Ovary (tissue), 9 donors: Measurements from ENCODE around the gene PMS1. TPM values are rescaled to one million over a fixed set of nuclear protein-coding genes. Genes with fewer than 3 reads are reported as not detected.
"Not testable (repeated sequence)": the region's sequence is repeated elsewhere in the genome, so short reads cannot be mapped to it uniquely, and the experiment has no call there.

Experiments used
- DNase-seq, 5 donors: peaks; one replicate each; pipeline ENCODE4 v3.0.0-alpha.2; 2019 to 2020
- H3K27ac ChIP-seq, 2 donors: fragments of 200-600 bp; one replicate each; pipeline versions ENCODE4 v1.5.1 to v1.8.0; 2019 to 2022
- H3K27me3 ChIP-seq: fragments of 200-600 bp; one replicate; pipeline ENCODE4 v1.8.0; 2022
- H3K36me3 ChIP-seq: fragments of 200-600 bp; sonication (generic); one replicate; pipeline ENCODE4 v1.5.1; 2019
- H3K4me1 ChIP-seq: one replicate; pipeline ENCODE4 v1.8.1; 2013; ENCODE audit warnings: mild to moderate bottlenecking, moderate library complexity; ENCODE audit not compliant: insufficient read depth
- H3K4me3 ChIP-seq: fragments of 200-600 bp; sonication (generic); one replicate; pipeline ENCODE4 v1.5.1; 2017
- H3K9me3 ChIP-seq, 2 donors: fragments of 200-600 bp in 1 of 2; sonication (generic) in 1 of 2; one replicate each; pipeline versions ENCODE4 v1.5.1 to v1.8.1; 2013 to 2019; ENCODE audit warnings: mild to moderate bottlenecking in 1 of 2, moderate library complexity in 1 of 2
- CTCF ChIP-seq, 3 donors: fragments of 450-650 bp in 2 of 3; fragments of 200-600 bp in 1 of 3; IDR thresholded peaks; one replicate each; pipeline versions ENCODE4 v1.5.1 to v1.8.0; 2016 to 2022; ENCODE audit warnings: antibody characterized with exemption in 3 of 3, mild to moderate bottlenecking in 1 of 3
- EP300 ChIP-seq: sonication (generic); formaldehyde crosslinking; IDR thresholded peaks from one replicate; pipeline ENCODE4 v1.6.1; 2017; ENCODE audit warnings: antibody characterized with exemption
- POLR2A ChIP-seq: fragments of 450-650 bp; IDR thresholded peaks from one replicate; pipeline ENCODE4 v1.6.1; 2017; ENCODE audit warnings: antibody characterized with exemption, mild to moderate bottlenecking, moderate library complexity
- WGBS, 3 donors: extraction: QIAGEN DNeasy Blood & Tissue Kit in 1 of 3; methylation state at CpG; one replicate each; pipeline versions ENCODE4 v1.1.5 to v1.1.7; 2013 to 2017; 5-methylcytosine and 5-hydroxymethylcytosine counted together
- intact Hi-C, 4 donors: fragments of 100-400 bp; cut with DNase I; formaldehyde crosslinking; loops; one replicate each; pipeline versions ENCODE4 v1.11.0 to v1.15.1; 2022 to 2023
- polyA plus RNA-seq, 2 donors: library from polyadenylated mRNA; stranded (reverse); fragments of 200-250 nt in 1 of 2; fragments of 350-450 nt in 1 of 2; fragmentation: Illumina TruSeq in 1 of 2; extraction: RNeasy Lipid Tissue Mini Kit (QIAGEN cat#74804) in 1 of 2; gene quantifications; one replicate each; pipeline ENCODE4 v1.2.3, GENCODE V29; 2013 to 2014
- total RNA-seq, 7 donors: library from RNA; depleted of rRNA in 2 of 7; stranded (reverse); fragments of >200 nt in 2 of 7; fragmentation: NEBNext Ultra II Directional in 3 of 7; extraction: Animal tissue kit (Norgen Biotek cat#: 25700) in 3 of 7; gene quantifications; one replicate each; pipeline versions ENCODE4 v1.1.0 to v1.2.4, GENCODE V29; 2016 to 2023
- donor health status: DM: no; HTN: no; CAD: no; lungs with moderate emphysema.
- donor health status: DM: no; HTN: no; CAD: no.
- donor health status: Bipolar disorder and iron deficiency.
- donor health status: DM: yes; HTN: yes; CAD: no.
- donor health status: DM: no; HTN: no; CAD: no.
- donor health status: DM: yes; HTN: yes; CAD: no.

Gene PMS1
- total and polyA plus RNA-seq, 9 donors: 9.0 to 37.0 (median 23.5) TPM

GRCh38 chr2:189880429-189880828 is 96.2 kb downstream of the PMS1 start:
- intact Hi-C loops: no loop called here
- whole genome bisulfite sequencing, 3 donors: 41 to 69% (median 60%) methylated on average over 2 of the region's 2 CpGs

GRCh38 chr2:189880832-189881492 is 96.7 kb downstream of the PMS1 start:
- no peak overlapping the region for H3K27ac ChIP-seq
- no peak for DNase-seq
- TF ChIP-seq POLR2A: no peak
- no peak for TF ChIP-seq CTCF (IDR thresholded peaks at IDR 0.05)
- no peak for TF ChIP-seq EP300
- no peaks in the 10 kb centered on the region for H3K27me3 ChIP-seq
- H3K36me3 ChIP-seq: no peaks in the 10 kb centered on the region
- intact Hi-C loops: no loop called here
- H3K9me3 ChIP-seq: no peaks in the 10 kb centered on the region
- no peak overlapping the region for H3K4me3 ChIP-seq
- no peaks in the 10 kb centered on the region for H3K4me1 ChIP-seq
- 52 to 64% (median 63%) methylated on average over 5 of the region's 5 CpGs for WGBS, 3 donors

More at GRCh38 chr2:189880429-189880828, 96.2 kb downstream of the PMS1 start:
- no peak for DNase-seq
- TF ChIP-seq EP300 (no peak), CTCF (IDR thresholded peaks at IDR 0.05) (no peak), POLR2A (no peak)
- no peaks in the 10 kb centered on the region for H3K36me3 ChIP-seq
- no peak overlapping the region for H3K4me3 ChIP-seq
- H3K4me1 ChIP-seq: no peaks in the 10 kb centered on the region
- no peak overlapping the region for H3K27ac ChIP-seq
- no peaks in the 10 kb centered on the region for H3K27me3 ChIP-seq
- no peaks in the 10 kb centered on the region for H3K9me3 ChIP-seq

GRCh38 chr2:189885368-189885767 is 101.1 kb downstream of the PMS1 start:
- WGBS, 3 donors: 41 to 51% (median 48%) methylated on average over 2 of the region's 2 CpGs
- intact Hi-C loops: no loop called here
- H3K36me3 ChIP-seq: no peaks in the 10 kb centered on the region
- no peaks in the 10 kb centered on the region for H3K9me3 ChIP-seq
- no peaks in the 10 kb centered on the region for H3K27me3 ChIP-seq
- H3K4me1 ChIP-seq: no peaks in the 10 kb centered on the region
- H3K27ac ChIP-seq: no peak overlapping the region
- no peak overlapping the region for H3K4me3 ChIP-seq
- TF ChIP-seq CTCF (IDR thresholded peaks at IDR 0.05) (no peak), POLR2A (no peak), EP300 (no peak)
- no peak for DNase-seq

GRCh38 chr2:189892546-189893294 is 108.5 kb downstream of the PMS1 start:
- DNase-seq, H3K27ac ChIP-seq, H3K36me3 ChIP-seq, H3K4me1 ChIP-seq, H3K27me3 ChIP-seq, H3K9me3 ChIP-seq, intact Hi-C loops, H3K4me3 ChIP-seq: not testable (repeated sequence)
- 84 to 91% (median 85%) methylated on average over 7 of the region's 7 CpGs for WGBS, 3 donors

GRCh38 chr2:189896809-189897208 is 112.6 kb downstream of the PMS1 start:
- no peak for DNase-seq
- no peaks in the 10 kb centered on the region for H3K9me3 ChIP-seq
- no peak overlapping the region for H3K4me3 ChIP-seq
- H3K36me3 ChIP-seq: no peaks in the 10 kb centered on the region
- no peaks in the 10 kb centered on the region for H3K27me3 ChIP-seq
- TF ChIP-seq POLR2A (no peak), EP300 (no peak)
- H3K27ac ChIP-seq: no peak overlapping the region
- intact Hi-C loops: no loop called here
- peaks cover 4% of the 10 kb centered on the region for H3K4me1 ChIP-seq
- WGBS, 3 donors: 76 to 89% (median 81%) methylated on average over 1 of the region's 1 CpG
